GM10266 (cell line): ENCODE measurements around the gene FKBP6.
"Not testable (repeated sequence)": the region's sequence is repeated elsewhere in the genome, so short reads cannot be mapped to it uniquely, and the experiment has no call there.

Experiments
- DNase-seq: peaks from one replicate; pipeline ENCODE4 v3.0.0; 2012; ENCODE audit errors: extremely low spot score
- CTCF ChIP-seq: IDR thresholded peaks from 2 replicates; pipeline ENCODE4 v1.5.1; 2012; ENCODE audit warnings: mild to moderate bottlenecking, low read depth; ENCODE audit not compliant: control insufficient read depth, insufficient read depth; ENCODE audit errors: missing control alignments

FKBP6 gene

GRCh38 chr7:73327922-73328321, at the start of gene FKBP6, which contains the start of gene TRIM50:
FKBP6 (plus strand) TSS chr7:73328161; CDS start chr7:73328429, 268 bp downstream.
TRIM50 (minus strand) TSS chr7:73328082; CDS start chr7:73324787, 3,295 bp downstream.
- not testable (repeated sequence) for DNase-seq

- DNase-seq = not testable (repeated sequence)
Observed at GRCh38 chr7:73297235-73297634, 30.7 kb upstream of the FKBP6 start.

- DNase-seq = not testable (repeated sequence)
Observed at GRCh38 chr7:73297706-73298105, 30.3 kb upstream of the FKBP6 start.

GRCh38 chr7:73299812-73300211, 28.1 kb upstream of the FKBP6 start:
- not testable (repeated sequence) for DNase-seq

GRCh38 chr7:73301108-73301507, 26.9 kb upstream of the FKBP6 start:
- not testable (repeated sequence) for DNase-seq

GRCh38 chr7:73302846-73303245, 25.1 kb upstream of the FKBP6 start:
- DNase-seq = not testable (repeated sequence)

- no peak for DNase-seq
- TF ChIP-seq CTCF = no peak
Observed at GRCh38 chr7:73303546-73303945, 24.4 kb upstream of the FKBP6 start.

GRCh38 chr7:73304071-73304470, 23.9 kb upstream of the FKBP6 start:
- no peak for DNase-seq
- no peak for TF ChIP-seq CTCF

GRCh38 chr7:73304612-73305387, 23.2 kb upstream of the FKBP6 start:
- not testable (repeated sequence) for DNase-seq

GRCh38 chr7:73307436-73307835, 20.5 kb upstream of the FKBP6 start:
- TF ChIP-seq CTCF = no peak

GRCh38 chr7:73308074-73308664, 19.8 kb upstream of the FKBP6 start:
- DNase-seq = no peak
- no peak for TF ChIP-seq CTCF

More at GRCh38 chr7:73307436-73307835, 20.5 kb upstream of the FKBP6 start:
- DNase-seq = no peak
